HPDE6-E6E7 (cell line): ENCODE measurements around the gene DNAJB13.

Source experiments
- DNase-seq: peaks from one replicate; pipeline ENCODE4 v3.0.0; 2011; ENCODE audit warnings: missing footprints; ENCODE audit errors: extremely low spot score

The DNAJB13 gene

DNA sequence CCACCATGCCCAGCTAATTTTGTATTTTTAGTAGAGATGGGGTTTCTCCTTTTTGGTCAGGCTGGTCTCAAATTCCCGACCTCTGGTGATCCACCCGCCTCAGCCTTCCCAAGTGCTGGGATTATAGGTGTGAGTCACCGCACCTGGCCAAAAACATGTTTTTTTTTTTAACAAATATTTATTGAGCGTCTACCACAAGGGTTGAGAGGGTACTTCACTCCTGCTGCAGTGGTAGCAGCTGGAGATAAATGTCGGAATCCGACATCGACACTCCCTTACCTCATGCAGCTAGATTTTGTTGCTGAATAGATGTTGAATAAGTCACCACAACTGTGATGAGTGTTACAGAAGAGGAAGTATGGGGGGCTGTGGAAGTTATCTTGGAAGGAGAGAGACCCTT, 971 bp downstream of the DNAJB13 start:
- DNase-seq: no peak

- no peak for DNase-seq
Measured at GRCh38 chr11:73956876-73957653, 6.2 kb downstream of the DNAJB13 start.

DNA sequence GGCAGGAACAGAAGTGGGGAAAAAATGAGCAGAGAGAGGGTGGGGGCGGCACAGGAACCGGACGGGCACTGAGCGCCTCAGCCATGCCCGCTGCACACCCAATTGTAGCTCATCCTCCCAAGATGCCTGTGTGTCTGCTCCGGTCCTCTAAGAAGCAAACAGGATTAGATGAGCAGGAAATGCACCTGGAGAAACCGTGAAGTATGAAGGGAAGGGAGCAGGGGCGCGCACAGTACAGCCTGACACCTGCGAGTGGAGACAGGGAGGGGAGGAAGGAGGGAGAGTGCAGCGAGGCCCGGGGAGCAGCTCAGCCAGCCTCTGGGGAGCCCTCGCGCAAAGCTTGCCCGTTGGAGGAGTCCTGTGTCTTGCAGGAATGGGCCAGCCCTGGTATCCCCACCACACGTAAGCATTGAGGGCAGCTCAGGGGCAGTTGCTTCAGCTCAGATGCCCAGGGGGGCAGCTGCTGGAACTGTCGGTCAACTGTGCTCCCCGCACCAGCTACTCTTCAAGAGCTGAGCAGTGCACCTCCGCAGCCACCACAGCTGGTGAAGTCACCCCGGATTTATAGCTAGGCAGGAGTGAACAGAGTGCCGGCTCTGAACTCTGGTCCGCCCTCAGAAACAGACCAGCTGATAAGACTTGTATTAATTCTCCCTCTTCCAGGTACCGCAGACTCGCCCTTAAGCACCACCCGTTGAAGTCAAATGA, 7.0 kb downstream of the DNAJB13 start:
- no peak for DNase-seq

- DNase-seq: no peak
Measured at GRCh38 chr11:73958521-73959141, 7.8 kb downstream of the DNAJB13 start.

DNA sequence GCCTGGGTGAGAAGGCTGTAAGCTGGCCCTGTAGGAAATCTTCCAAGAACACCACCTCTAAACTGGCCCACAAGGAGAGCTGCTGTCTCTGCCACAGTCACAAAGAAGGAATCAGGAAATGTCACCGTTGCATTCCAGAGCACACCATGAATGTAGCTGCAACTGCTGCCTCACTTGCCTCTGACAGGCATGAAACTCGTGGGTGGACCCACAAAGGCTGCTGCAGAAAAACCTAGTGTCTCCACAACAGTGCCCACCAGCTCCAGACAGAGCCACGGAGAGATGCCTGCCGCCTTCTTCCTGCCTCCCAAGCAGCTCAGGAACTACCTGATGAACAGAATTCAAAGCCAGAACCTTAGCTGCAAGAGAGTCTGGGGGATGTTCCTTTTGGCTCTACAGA, 10.5 kb downstream of the DNAJB13 start:
- no peak for DNase-seq

- no peak for DNase-seq
Measured at GRCh38 chr11:73962101-73962705, 11.4 kb downstream of the DNAJB13 start.

GRCh38 chr11:73963861-73964260, 13.0 kb downstream of the DNAJB13 start:
- no peak for DNase-seq

DNA sequence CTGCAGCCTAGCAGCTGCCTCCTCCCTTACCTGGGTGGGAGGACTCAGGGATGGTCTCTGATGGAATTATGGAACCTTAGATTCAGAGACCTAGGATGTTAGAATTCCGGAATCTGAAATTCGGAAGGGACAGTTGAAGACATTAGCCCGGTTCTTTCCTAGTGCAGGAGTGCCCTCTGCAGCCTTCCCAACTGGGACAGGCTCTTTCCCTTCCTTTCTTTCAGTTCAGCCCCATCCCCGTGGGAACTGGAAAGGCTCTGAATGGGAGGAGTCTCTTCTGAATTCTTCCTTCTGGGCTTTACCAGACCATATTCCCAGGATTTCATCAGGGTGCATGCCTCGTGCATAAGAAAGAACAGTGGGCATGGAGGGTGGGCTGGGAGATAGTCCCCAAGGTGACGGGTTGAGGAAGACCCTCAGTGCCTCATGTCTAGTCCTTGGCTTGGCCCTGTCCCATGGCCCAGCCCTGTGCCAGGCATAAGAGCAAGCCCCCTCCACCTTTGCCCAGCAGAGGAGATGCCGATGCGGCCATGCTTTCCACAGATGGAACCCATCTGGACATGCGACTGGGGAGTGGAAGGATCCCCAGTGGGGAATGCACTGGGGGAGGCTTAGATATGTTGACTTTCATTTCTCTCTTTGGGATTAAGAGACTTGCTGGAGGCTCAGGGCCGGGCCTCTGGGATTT, 14.4 kb downstream of the DNAJB13 start:
- DNase-seq: no peak

DNA sequence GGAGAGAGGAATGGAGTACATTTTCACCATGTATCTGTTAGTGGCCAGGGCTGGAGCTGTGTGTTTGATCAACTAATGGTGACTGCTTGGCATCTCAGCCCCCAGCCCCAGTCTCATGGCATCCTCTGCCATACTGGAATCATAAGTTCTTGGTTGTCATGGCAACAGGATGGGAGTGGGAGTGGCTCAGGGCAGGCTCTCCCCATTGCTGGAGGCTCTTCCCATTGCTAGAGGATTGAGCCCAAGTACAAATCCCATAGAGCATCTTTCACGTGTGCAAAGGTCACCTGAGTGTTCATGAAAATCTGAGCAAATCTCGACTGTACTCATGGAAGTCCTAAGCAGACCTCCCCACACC, 14.9 kb downstream of the DNAJB13 start:
- DNase-seq: no peak

DNA sequence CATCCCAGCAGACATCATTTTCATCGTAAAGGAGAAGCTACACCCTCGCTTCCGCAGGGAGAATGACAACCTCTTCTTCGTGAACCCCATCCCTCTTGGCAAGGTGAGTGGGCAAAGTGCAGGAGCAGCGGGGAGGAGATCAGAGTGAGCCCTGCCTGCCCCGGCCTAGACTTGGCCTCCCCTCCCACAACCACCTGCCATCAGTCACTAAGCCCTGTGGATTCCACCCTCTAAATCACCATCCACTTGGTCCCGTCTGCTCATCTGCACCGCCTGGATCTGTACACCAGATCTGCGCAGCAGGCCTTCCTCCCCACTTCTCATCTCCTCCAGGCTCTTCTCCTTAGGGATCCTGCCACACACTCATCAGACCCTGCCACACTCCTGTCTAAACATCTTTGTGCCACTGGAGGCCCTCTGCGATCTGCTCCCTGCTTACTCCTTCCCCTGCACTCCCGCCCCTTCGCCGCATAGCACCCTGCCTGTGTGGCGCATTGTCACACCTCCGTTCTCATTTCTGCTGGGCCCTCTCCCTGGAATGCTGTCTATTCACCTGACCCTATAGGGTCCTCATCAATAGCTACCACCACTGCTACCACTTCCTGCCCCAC, 17.6 kb downstream of the DNAJB13 start:
- no peak for DNase-seq

GRCh38 chr11:73969091-73969490, 18.3 kb downstream of the DNAJB13 start:
- DNase-seq: no peak

DNA sequence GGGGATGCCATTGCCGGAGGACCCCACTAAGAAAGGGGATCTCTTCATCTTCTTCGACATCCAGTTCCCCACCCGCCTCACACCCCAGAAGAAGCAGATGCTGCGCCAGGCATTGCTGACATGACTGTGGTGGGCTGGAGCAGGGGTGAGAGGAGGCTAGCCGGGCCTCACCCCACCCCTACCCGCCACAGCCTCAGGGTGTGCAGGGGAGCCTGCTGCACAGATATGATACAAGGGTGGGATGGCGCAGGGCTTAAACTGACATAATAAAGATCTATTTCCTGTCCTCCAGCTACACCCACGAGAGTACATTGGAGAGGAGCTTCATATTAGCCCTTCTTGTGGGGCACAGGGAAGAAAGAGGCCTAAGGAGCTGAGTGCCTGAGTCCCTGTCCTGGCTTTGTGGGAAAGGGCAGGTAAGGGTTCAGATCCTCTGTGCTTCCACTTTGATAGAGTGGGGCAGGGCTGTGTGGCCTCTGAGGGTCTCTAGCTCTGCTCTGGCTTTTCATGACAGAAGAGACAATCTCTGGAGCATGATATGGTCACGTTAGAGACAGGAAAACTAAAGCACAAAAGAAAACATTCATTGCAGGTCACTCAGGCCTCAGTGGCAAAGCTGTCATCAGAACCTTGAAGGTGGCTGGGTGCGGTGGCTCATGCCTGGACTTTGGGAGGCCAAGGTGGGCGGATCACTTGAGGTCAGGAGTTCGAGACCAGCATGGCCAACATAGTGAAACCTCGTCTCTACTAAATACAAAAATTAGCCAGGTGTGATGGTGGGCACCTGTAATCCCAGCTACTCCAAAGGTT, 19.4 kb downstream of the DNAJB13 start:
- no peak for DNase-seq

- no peak for DNase-seq
Measured at GRCh38 chr11:73971175-73971719, 20.4 kb downstream of the DNAJB13 start.

DNA sequence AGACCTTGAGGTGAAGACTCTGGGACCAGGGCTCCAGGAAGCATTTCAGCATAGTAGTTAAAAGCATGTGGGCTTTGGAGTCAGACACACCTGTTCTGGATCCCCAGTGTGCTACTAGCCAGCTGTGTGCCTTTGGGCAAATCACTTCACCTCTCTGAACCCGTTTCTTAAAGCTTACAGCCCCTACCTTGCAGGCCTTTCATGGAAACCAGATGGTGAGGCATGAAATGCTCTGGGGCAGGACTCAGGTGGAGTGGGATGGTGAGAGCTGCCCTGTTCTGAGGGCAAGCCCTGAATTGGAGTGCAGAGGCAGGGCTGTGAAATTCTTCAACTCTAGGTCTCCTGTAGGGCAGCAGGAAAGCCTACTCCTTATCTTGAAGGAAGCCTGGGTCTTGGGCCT, 21.4 kb downstream of the DNAJB13 start:
- no peak for DNase-seq

- no peak for DNase-seq
Measured at GRCh38 chr11:73972620-73973449, 22.0 kb downstream of the DNAJB13 start.

- no peak for DNase-seq
Measured at GRCh38 chr11:73974604-73975478, 24.0 kb downstream of the DNAJB13 start.

DNA sequence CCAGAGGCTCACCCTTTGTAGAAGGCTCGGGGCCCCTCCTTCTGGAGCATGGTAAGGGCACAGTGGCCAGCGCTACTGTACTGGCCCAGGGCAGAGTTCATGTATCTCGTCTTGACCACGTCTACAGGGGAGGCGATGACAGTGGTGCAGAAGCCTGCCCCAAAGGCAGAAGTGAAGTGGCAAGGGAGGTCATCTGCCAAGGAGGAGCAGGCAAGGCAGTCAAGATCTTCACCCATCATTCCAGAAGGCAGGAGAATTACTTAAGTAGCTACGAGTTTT, 24.6 kb downstream of the DNAJB13 start:
- no peak for DNase-seq

DNA sequence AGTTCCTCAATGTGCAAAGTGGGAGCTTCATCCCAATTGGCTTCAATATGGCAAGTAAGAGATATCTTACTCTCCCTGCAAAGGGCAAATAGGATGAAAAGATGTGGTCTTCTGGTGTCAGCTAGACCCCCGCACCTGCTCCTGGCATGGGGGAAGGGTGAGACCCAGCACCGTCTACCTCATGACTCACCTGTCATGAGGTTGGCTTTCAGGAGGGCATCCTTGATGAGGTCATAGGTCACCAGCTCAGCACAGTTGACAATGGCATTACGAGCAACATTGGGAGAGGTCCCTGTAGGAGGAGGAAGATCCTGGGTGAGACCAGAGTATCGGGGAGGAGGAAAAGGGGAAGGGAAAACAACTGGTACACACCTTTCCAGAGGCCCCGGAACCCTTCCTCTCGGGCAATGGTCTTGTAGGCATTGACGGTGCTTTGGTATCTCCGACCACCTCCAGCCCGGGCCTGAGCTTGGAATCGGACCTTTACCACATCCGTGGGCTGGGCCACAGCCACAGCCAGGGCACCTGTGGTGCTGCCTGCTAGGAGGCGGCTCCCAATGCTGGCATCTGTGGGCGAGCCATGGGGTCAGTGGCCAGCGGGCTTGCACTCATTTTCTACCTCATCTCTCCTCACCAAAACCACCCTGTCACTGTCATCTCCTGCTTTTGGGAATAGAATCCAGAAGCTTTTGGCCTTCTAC, 25.8 kb downstream of the DNAJB13 start:
- DNase-seq: no peak
